COLO668 (cell line): ENCODE data around the gene DENND2D.
A peak's percentile ranks its signal among the peaks of the same experiment; 100 is the strongest.

Experiments
- DNase-seq: peaks from one replicate; lab custom pipeline; 2025; ENCODE audit not compliant: unreplicated experiment; lab: John Stamatoyannopoulos, UW

The DENND2D gene

DNA sequence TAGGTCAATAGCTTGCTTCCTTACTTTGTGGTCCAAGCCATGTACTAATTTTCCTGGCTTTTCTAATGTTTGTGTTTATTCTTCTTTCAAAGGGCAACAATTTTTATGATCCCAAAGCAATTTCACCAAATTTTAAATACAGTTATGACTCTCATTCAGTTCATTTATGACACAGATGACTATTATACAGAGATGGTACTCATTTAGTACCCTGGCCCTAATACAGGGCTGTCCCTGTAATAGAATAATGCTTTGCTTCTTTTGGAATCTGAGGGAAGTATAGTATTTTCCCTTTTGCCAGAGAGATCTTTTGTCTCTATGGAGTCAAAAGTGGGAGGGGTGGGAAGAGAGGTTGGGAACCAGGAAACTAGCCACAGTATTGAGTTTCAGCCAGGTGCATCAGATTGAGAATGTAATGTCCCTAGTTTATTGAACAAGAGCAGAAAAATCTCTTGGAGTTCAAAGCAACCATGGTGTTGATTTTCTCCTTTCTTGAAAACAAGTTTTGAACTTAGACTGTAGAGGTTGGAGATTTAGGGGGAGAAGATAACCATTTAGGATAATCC, 20.4 kb downstream of the DENND2D start:
- DNase-seq, result peak; percentile 41

GRCh38 chr1:111176678-111177077, 23.8 kb downstream of the DENND2D start:
- no peak for DNase-seq

GRCh38 chr1:111175349-111175748, 25.1 kb downstream of the DENND2D start:
- no peak for DNase-seq

DNA sequence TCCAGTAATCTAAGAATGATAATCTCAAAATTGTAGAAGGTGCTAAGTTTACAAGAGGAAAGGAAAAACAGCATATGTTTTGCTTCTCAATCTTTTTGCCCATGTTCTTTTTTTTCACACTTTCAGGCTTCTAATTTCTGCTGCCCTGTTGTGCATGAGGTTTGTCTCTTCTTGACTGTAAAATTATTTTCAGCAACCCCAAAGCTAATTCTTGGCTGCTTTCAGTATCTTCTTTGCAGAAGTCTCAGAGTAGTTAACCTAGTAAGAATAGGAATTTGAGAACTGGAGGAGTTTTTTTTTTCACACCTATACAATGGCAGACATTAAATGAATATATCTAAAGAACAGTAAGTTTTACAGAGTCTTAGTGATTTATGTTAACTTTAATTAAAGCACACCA, 26.4 kb downstream of the DENND2D start:
- DNase-seq, result no peak

- no peak for DNase-seq
Observed at GRCh38 chr1:111172463-111172862, 28.0 kb downstream of the DENND2D start.

DNA sequence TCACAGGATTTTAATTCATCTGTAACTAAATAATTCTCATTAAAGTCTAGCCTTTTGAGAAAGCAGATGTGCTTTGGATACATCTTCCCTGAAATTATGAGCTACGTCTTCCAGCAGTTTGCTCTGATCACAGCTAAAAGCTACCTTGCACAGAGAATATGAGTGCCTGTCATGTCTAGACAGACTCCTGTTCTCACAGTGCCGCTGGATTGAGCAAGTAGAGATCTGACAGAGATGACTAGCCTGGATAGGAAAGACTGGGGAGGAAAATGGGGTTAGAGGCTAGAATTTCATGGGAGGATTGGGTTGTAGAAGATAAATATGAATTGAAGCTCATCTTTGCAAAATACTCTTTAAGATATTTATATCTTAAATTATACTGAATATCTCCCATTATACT, 36.3 kb downstream of the DENND2D start:
- DNase-seq, result no peak

- DNase-seq, result no peak
Observed at GRCh38 chr1:111163363-111163762, 37.1 kb downstream of the DENND2D start.

DNA sequence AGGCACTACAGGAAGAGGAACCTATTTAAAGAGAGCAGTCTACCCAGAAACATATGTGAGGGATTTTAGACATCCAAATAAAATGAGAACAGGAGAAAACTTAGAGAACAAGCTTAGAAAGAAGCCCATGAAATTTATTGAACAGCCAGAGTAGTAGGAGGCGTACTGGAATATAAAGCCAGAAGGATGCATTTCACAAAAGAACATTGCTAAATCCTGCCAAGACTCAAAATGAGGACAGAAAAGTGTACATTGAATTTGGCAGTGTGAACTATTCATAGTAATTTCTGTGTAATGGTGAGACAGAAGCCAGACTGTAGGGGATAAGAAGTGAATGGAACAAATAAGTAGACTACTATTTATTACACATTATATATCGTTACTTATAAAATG, 38.0 kb downstream of the DENND2D start:
- DNase-seq, result no peak

DNA sequence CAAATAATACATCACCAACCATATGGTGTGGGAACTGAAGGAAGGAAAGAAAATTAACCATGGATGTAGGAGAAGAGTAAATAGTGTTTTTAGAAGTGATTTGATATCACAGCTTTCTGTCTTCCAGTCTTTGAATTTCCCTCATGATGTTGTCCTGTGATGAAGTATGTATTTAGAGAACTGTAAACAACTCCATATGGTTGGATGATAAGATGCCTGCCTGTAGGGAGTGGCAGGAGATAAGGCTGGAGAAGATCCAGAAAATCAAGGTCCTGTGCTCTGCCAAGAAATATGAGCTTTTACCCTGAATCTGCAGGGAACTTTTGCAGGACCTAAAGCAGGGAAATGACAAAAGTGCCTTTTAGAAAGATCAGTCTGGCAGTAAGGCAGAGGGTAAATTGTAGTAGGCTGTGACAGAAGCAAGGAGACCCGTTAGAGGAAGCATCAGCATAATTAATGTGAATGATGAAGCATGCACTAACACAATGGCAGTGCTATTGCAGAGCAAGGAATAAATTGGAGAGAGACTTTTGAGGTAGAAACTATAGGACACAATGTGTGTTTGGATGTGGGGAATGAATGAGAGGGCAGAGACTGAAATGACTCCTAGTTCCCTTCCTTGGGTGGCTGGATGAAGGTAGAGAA, 38.5 kb downstream of the DENND2D start:
- DNase-seq, result no peak

GRCh38 chr1:111157431-111157830, 43.0 kb downstream of the DENND2D start:
- no peak for DNase-seq

GRCh38 chr1:111154021-111154999, 46.1 kb downstream of the DENND2D start:
- no peak for DNase-seq

GRCh38 chr1:111151838-111152237, 48.6 kb downstream of the DENND2D start:
- no peak for DNase-seq

- no peak for DNase-seq
Observed at GRCh38 chr1:111148376-111148881, 52.0 kb downstream of the DENND2D start.

DNA sequence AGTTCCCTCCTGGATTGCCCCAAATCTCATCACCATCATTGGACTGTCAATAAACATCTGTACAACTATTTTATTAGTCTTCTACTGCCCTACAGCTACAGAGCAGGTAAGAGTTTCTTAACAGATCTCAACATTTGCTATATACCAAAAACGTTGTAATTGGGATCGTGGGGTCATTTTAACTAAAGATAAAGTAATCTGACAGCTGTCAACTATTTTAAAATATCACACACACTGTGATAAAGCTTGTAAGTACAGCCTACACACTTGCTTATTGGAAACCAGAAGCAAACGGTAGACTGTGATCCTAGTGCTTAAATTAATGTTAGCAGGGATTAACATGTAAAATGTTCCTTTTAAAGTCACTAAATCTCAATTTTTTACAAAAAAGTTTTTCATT, 52.5 kb downstream of the DENND2D start:
- DNase-seq, result no peak

GRCh38 chr1:111145963-111146768, 54.3 kb downstream of the DENND2D start:
- DNase-seq, result no peak

- DNase-seq, result no peak
Observed at GRCh38 chr1:111145542-111145941, 54.9 kb downstream of the DENND2D start.

GRCh38 chr1:111142356-111142975, 58.0 kb downstream of the DENND2D start:
- DNase-seq, result no peak

DNA sequence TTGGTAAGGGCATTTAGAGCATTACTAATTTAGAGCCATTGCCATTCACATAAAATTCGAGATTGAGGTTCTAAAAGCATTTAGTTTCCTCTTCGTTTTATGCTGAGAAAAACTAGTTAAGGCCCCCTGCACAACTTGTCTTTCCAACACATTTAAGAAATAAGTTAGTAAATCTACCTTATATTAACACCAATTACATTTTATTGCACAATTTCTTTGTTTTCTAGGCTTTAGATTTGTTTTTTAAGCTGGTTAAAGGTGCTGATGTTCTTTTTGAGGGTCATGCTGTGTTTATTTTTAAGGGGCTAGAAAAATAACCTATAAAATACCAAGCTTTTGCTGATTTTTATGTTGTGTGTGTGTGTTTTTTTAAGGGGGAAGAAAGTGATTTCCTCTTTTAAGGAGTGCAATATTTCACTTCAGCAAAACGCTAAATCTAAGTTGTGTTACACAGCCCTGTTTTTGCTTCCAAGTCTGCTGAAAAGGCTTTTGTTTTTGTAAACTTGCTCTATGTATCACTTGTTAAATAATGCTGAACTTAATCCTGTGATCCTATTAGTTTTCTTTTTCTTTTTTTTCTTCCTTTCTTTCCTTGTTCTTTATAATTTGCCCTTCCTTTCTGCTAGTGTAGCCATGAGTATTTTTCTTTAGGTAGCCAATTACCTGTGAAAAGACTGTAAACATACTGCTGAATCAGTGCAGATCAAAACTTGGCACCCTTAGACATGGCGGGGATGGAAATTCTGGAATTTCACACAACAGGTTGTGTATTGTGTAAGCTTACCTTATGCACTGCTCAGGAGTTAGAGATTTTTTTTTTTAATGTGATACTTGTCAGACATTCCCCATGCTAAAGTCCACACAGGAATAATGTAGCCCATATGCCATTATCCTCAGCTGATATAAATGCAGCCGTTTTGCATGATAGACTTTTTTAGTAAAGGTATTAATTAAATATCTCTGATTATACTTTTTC, 58.9 kb downstream of the DENND2D start:
- DNase-seq, result no peak

DNA sequence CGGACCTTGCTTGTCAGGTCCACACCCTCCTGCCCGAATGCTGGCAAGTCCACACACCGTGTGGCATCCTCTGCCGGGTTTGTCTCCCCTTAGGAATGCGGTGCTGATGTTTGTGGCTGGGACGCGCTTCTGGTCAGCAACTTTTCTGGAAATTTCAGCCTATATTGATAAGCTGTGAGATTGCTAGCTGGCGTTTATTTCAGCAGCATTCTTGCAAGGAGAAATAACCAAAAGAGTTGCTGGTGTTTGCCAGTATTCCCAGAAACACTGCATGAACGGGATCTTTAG, 59.8 kb downstream of the DENND2D start:
- DNase-seq, result no peak
